GM13977 (cell line): ENCODE data around the gene RNF166.
A peak's percentile ranks its signal among the peaks of the same experiment; 100 is the strongest.

Experiments
- DNase-seq: peaks from one replicate; pipeline ENCODE4 v3.0.0; 2012; ENCODE audit warnings: low spot score
- CTCF ChIP-seq: IDR thresholded peaks from 2 replicates; pipeline ENCODE4 v1.5.1; 2012; ENCODE audit warnings: mild to moderate bottlenecking, control low read depth; ENCODE audit not compliant: insufficient read depth; ENCODE audit errors: extremely low read depth, missing control alignments
- in situ Hi-C: fragments of 300-500 bp; cut with MboI; formaldehyde crosslinking; loops from one replicate; pipeline ENCODE4 v1.12.0; 2022; ENCODE audit warnings: low sequenced_read_pairs, low pct_unique_long_range_greater_than_20kb, mixed read lengths, inconsistent platforms; ENCODE audit not compliant: unreplicated experiment

RNF166 gene

GRCh38 chr16:88688013-88688778, 18.0 kb downstream of the RNF166 start:
- TF ChIP-seq CTCF: no peak
- in situ Hi-C loops: no loop called here
- no peak for DNase-seq

- in situ Hi-C loops: no loop called here
- DNase-seq: no peak
- TF ChIP-seq CTCF: no peak
Measured at GRCh38 chr16:88687676-88688012, 18.6 kb downstream of the RNF166 start.

GRCh38 chr16:88687254-88687576, 19.0 kb downstream of the RNF166 start:
- no peak for DNase-seq
- no peak for TF ChIP-seq CTCF
- in situ Hi-C loops: no loop called here

GRCh38 chr16:88686439-88687253, 19.6 kb downstream of the RNF166 start, which contains the start of gene SNAI3:
Gene SNAI3, minus strand, starts transcription at chr16:88686507. Its CDS starts 101 bp downstream, at chr16:88686406.
- peak; percentile 98 for DNase-seq
- in situ Hi-C loops: no loop called here
- no peak for TF ChIP-seq CTCF

GRCh38 chr16:88686062-88686438, 20.2 kb downstream of the RNF166 start:
- in situ Hi-C loops: no loop called here
- TF ChIP-seq CTCF: no peak
- DNase-seq: peak; percentile 60

- in situ Hi-C loops: no loop called here
- TF ChIP-seq CTCF: peak; percentile 61
- peak; percentile 71 for DNase-seq
Measured at GRCh38 chr16:88685156-88686061, 20.8 kb downstream of the RNF166 start.
